Stimulated activated CD8-positive, alpha-beta memory T cell treated with anti-CD3 and anti-CD28 coated beads, Interleukin-15, amount 100 ng/mL, for 24 hours (primary cell): ENCODE measurements around the gene ZXDC.

Source experiments
- DNase-seq: peaks from one replicate; pipeline ENCODE4 v3.0.0-alpha.2; 2020; ENCODE audit warnings: low read depth

The ZXDC gene

GRCh38 chr3:126415661-126416591, 59.8 kb downstream of the ZXDC start:
- no peak for DNase-seq

- DNase-seq: no peak
These were observed 60.6 kb downstream of the ZXDC start for GRCh38 chr3:126414961-126415660.

GRCh38 chr3:126414406-126414805, 61.3 kb downstream of the ZXDC start:
- no peak for DNase-seq

- no peak for DNase-seq
These were observed 62.0 kb downstream of the ZXDC start for GRCh38 chr3:126413693-126414080.

GRCh38 chr3:126412841-126413692, 62.6 kb downstream of the ZXDC start:
- no peak for DNase-seq

GRCh38 chr3:126408099-126408498, 67.6 kb downstream of the ZXDC start:
- DNase-seq: no peak

- DNase-seq: no peak
These were observed 68.2 kb downstream of the ZXDC start for GRCh38 chr3:126407412-126408044.

GRCh38 chr3:126406389-126407296, 69.0 kb downstream of the ZXDC start:
- DNase-seq: no peak

GRCh38 chr3:126402666-126403302, 72.9 kb downstream of the ZXDC start:
- no peak for DNase-seq

GRCh38 chr3:126402178-126402577, 73.5 kb downstream of the ZXDC start:
- no peak for DNase-seq

GRCh38 chr3:126401611-126402160, 74.0 kb downstream of the ZXDC start:
- no peak for DNase-seq

- no peak for DNase-seq
These were observed 75.9 kb downstream of the ZXDC start for GRCh38 chr3:126399756-126400155.

- DNase-seq: no peak
These were observed 76.3 kb downstream of the ZXDC start for GRCh38 chr3:126399351-126399735.

GRCh38 chr3:126398423-126399350, 77.0 kb downstream of the ZXDC start:
- no peak for DNase-seq

- DNase-seq: no peak
These were observed 77.9 kb downstream of the ZXDC start for GRCh38 chr3:126397610-126398422.

GRCh38 chr3:126396536-126396935, 79.2 kb downstream of the ZXDC start:
- no peak for DNase-seq

GRCh38 chr3:126395846-126396513, 79.7 kb downstream of the ZXDC start:
- no peak for DNase-seq

- no peak for DNase-seq
These were observed 80.7 kb downstream of the ZXDC start for GRCh38 chr3:126394977-126395321.
